WTC11 (cell line): ENCODE measurements around the gene THRA. TPM values are rescaled to one million over a fixed set of nuclear protein-coding genes. Genes with fewer than 3 reads are reported as not detected.

Source experiments
- ATAC-seq: fragments of 200-7000 bp; cut with Tn5 transposase; 2 replicates; pipeline ENCODE4 v1.10.0; 2021; ENCODE audit warnings: mild to moderate bottlenecking, moderate library complexity
- CTCF ChIA-PET: fragments of 300-600 bp; sonication (Branson Sonifier 250); formaldehyde crosslinking; loops from one replicate; lab custom pipeline; 2021; ENCODE audit warnings: antibody characterized with exemption; lab: Charles Lee
- POLR2A ChIA-PET: fragments of 350-600 bp; sonication (Branson Sonifier 250); formaldehyde crosslinking; loops from one replicate; lab custom pipeline; 2021; ENCODE audit warnings: antibody characterized with exemption; lab: Charles Lee
- DNase-seq: peaks from one replicate; pipeline ENCODE4 v3.0.0; 2021; ENCODE audit warnings: low spot score
- H3K27ac Mint-ChIP-seq: 2 replicates; pipeline ENCODE4 v1.8.0; 2021; ENCODE audit warnings: mixed read lengths
- H3K27me3 Mint-ChIP-seq: 2 replicates; pipeline ENCODE4 v1.8.0; 2021; ENCODE audit warnings: low read depth, mild to moderate bottlenecking, moderate library complexity, mixed read lengths
- H3K36me3 Mint-ChIP-seq: 2 replicates; pipeline ENCODE4 v1.8.0; 2021; ENCODE audit warnings: mixed read lengths
- H3K4me1 Mint-ChIP-seq: 2 replicates; pipeline ENCODE4 v1.8.0; 2022; ENCODE audit warnings: mixed read lengths
- H3K4me3 Mint-ChIP-seq: 2 replicates; pipeline ENCODE4 v1.8.0; 2021; ENCODE audit warnings: mild to moderate bottlenecking, moderate library complexity, mixed read lengths
- H3K9me3 Mint-ChIP-seq: 2 replicates; pipeline ENCODE4 v1.8.0; 2021; ENCODE audit warnings: mixed read lengths
- ATF1 ChIP-seq: sonication (generic); formaldehyde crosslinking; IDR thresholded peaks from 2 replicates; pipeline ENCODE4 v1.8.1; 2023; ENCODE audit warnings: mild to moderate bottlenecking, moderate library complexity, missing genetic modification reagents
- CREM ChIP-seq: sonication (generic); formaldehyde crosslinking; IDR thresholded peaks from 2 replicates; pipeline ENCODE4 v1.8.1; 2022; ENCODE audit warnings: mild to moderate bottlenecking, missing genetic modification reagents, moderate library complexity
- FOXK1 ChIP-seq: sonication (generic); formaldehyde crosslinking; IDR thresholded peaks from 2 replicates; pipeline ENCODE4 v1.8.0; 2022; ENCODE audit warnings: mild to moderate bottlenecking, moderate library complexity, missing genetic modification reagents
- FOXP1 ChIP-seq: sonication (generic); formaldehyde crosslinking; IDR thresholded peaks from 2 replicates; pipeline ENCODE4 v1.8.0; 2022; ENCODE audit warnings: missing genetic modification reagents, mild to moderate bottlenecking, moderate library complexity, borderline replicate concordance
- FOXP4 ChIP-seq: sonication (generic); formaldehyde crosslinking; IDR thresholded peaks from 2 replicates; pipeline ENCODE4 v1.8.0; 2022; ENCODE audit warnings: mild to moderate bottlenecking, missing genetic modification reagents
- MXD4 ChIP-seq: fragments of 250-450 bp; sonication (Bioruptor Pico); IDR thresholded peaks from 2 replicates; pipeline ENCODE4 v1.8.0; 2021; ENCODE audit warnings: mild to moderate bottlenecking, moderate library complexity, borderline replicate concordance
- OVOL2 ChIP-seq: fragments of 250-450 bp; sonication (Bioruptor Pico); IDR thresholded peaks from 2 replicates; pipeline ENCODE4 v1.9.0; 2021; ENCODE audit warnings: mild to moderate bottlenecking, borderline replicate concordance
- ZNF263 ChIP-seq: sonication (generic); formaldehyde crosslinking; IDR thresholded peaks from 2 replicates; pipeline ENCODE4 v1.8.1; 2022; ENCODE audit warnings: low read depth, mild to moderate bottlenecking, moderate library complexity, missing genetic modification reagents
- total RNA-seq: library from RNA; stranded (reverse); gene quantifications from 3 replicates; pipeline ENCODE4 v1.2.3, GENCODE V29; 2021
- TF ChIP-seq, protein P1 (sequence below): sonication (generic); formaldehyde crosslinking; IDR thresholded peaks from 2 replicates; pipeline ENCODE4 v1.8.0; 2022; ENCODE audit warnings: missing genetic modification reagents
- TF ChIP-seq, protein P2 (sequence below): sonication (generic); formaldehyde crosslinking; IDR thresholded peaks from 2 replicates; pipeline ENCODE4 v1.8.1; 2023; ENCODE audit warnings: mild to moderate bottlenecking, missing genetic modification reagents
- TF ChIP-seq, protein P3 (sequence below): sonication (generic); formaldehyde crosslinking; IDR thresholded peaks from 2 replicates; pipeline ENCODE4 v1.8.0; 2023; ENCODE audit warnings: mild to moderate bottlenecking, missing genetic modification reagents
- TF ChIP-seq, protein P4 (sequence below): sonication (generic); formaldehyde crosslinking; IDR thresholded peaks from 2 replicates; pipeline ENCODE4 v1.8.0; 2022; ENCODE audit warnings: mild to moderate bottlenecking, missing genetic modification reagents
- TF ChIP-seq, protein P5 (sequence below): sonication (generic); formaldehyde crosslinking; IDR thresholded peaks from 2 replicates; pipeline ENCODE4 v1.8.1; 2023; ENCODE audit warnings: mild to moderate bottlenecking, missing genetic modification reagents, moderate library complexity

THRA gene
- total RNA-seq, 1 experiment from 2014 or later: 15.9 TPM

DNA sequence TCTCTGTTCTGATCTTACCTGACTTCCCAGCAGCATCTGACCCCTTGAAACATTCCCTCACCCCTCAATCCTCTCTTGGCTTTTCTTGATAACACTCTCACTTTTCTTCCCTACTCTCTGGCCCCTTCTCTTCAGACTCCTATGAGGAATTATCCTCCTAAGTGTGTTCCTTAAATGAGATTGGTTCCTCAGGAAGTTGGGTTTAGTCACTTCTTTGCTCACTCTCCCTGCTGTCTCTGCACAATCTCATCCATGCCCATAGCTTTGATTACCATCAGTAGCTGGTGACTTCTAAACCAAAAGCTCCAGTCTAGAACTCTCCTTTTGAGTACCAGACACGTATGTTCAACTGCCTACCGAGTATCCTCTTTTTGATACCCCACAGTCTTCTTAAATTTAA lies 21.6 kb upstream of the THRA start:
- TF ChIP-seq ATF1 (CRISPR knock-in tag) (no peak), CREM (CRISPR knock-in tag) (no peak), FOXP1 (no peak), ZNF263 (no peak), FOXK1 (CRISPR knock-in tag) (no peak), OVOL2 (no peak), MXD4 (CRISPR knock-in tag) (no peak), FOXP4 (CRISPR knock-in tag) (no peak)
- TF ChIP-seq, protein P1, sequence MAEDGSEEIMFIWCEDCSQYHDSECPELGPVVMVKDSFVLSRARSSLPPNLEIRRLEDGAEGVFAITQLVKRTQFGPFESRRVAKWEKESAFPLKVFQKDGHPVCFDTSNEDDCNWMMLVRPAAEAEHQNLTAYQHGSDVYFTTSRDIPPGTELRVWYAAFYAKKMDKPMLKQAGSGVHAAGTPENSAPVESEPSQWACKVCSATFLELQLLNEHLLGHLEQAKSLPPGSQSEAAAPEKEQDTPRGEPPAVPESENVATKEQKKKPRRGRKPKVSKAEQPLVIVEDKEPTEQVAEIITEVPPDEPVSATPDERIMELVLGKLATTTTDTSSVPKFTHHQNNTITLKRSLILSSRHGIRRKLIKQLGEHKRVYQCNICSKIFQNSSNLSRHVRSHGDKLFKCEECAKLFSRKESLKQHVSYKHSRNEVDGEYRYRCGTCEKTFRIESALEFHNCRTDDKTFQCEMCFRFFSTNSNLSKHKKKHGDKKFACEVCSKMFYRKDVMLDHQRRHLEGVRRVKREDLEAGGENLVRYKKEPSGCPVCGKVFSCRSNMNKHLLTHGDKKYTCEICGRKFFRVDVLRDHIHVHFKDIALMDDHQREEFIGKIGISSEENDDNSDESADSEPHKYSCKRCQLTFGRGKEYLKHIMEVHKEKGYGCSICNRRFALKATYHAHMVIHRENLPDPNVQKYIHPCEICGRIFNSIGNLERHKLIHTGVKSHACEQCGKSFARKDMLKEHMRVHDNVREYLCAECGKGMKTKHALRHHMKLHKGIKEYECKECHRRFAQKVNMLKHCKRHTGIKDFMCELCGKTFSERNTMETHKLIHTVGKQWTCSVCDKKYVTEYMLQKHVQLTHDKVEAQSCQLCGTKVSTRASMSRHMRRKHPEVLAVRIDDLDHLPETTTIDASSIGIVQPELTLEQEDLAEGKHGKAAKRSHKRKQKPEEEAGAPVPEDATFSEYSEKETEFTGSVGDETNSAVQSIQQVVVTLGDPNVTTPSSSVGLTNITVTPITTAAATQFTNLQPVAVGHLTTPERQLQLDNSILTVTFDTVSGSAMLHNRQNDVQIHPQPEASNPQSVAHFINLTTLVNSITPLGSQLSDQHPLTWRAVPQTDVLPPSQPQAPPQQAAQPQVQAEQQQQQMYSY: no peak
- TF ChIP-seq, protein P2, sequence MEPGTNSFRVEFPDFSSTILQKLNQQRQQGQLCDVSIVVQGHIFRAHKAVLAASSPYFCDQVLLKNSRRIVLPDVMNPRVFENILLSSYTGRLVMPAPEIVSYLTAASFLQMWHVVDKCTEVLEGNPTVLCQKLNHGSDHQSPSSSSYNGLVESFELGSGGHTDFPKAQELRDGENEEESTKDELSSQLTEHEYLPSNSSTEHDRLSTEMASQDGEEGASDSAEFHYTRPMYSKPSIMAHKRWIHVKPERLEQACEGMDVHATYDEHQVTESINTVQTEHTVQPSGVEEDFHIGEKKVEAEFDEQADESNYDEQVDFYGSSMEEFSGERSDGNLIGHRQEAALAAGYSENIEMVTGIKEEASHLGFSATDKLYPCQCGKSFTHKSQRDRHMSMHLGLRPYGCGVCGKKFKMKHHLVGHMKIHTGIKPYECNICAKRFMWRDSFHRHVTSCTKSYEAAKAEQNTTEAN (CRISPR knock-in tag): no peak
- TF ChIP-seq, protein P3, sequence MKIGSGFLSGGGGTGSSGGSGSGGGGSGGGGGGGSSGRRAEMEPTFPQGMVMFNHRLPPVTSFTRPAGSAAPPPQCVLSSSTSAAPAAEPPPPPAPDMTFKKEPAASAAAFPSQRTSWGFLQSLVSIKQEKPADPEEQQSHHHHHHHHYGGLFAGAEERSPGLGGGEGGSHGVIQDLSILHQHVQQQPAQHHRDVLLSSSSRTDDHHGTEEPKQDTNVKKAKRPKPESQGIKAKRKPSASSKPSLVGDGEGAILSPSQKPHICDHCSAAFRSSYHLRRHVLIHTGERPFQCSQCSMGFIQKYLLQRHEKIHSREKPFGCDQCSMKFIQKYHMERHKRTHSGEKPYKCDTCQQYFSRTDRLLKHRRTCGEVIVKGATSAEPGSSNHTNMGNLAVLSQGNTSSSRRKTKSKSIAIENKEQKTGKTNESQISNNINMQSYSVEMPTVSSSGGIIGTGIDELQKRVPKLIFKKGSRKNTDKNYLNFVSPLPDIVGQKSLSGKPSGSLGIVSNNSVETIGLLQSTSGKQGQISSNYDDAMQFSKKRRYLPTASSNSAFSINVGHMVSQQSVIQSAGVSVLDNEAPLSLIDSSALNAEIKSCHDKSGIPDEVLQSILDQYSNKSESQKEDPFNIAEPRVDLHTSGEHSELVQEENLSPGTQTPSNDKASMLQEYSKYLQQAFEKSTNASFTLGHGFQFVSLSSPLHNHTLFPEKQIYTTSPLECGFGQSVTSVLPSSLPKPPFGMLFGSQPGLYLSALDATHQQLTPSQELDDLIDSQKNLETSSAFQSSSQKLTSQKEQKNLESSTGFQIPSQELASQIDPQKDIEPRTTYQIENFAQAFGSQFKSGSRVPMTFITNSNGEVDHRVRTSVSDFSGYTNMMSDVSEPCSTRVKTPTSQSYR (CRISPR knock-in tag): no peak
- TF ChIP-seq, protein P4, sequence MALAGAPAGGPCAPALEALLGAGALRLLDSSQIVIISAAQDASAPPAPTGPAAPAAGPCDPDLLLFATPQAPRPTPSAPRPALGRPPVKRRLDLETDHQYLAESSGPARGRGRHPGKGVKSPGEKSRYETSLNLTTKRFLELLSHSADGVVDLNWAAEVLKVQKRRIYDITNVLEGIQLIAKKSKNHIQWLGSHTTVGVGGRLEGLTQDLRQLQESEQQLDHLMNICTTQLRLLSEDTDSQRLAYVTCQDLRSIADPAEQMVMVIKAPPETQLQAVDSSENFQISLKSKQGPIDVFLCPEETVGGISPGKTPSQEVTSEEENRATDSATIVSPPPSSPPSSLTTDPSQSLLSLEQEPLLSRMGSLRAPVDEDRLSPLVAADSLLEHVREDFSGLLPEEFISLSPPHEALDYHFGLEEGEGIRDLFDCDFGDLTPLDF (CRISPR knock-in tag): no peak
- TF ChIP-seq, protein P5, sequence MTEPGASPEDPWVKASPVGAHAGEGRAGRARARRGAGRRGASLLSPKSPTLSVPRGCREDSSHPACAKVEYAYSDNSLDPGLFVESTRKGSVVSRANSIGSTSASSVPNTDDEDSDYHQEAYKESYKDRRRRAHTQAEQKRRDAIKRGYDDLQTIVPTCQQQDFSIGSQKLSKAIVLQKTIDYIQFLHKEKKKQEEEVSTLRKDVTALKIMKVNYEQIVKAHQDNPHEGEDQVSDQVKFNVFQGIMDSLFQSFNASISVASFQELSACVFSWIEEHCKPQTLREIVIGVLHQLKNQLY (CRISPR knock-in tag): no peak
- DNase-seq: no peak
- POLR2A ChIA-PET: interaction anchor here (0.7 kb wide), 1 partner anchor 16 kb away, joined by 4 read pairs; no protein-coding TSS in a partner anchor
- no peak for ATAC-seq
- H3K27me3 Mint-ChIP-seq: no peaks in the 10 kb centered on the region
- peaks cover 11% of the 10 kb centered on the region for H3K4me1 Mint-ChIP-seq
- CTCF ChIA-PET: interaction anchor here (0.6 to 8.4 kb wide), 5 partner anchors 14 to 70 kb away, joined by 3 to 193 read pairs (median 4); no protein-coding TSS in a partner anchor
- H3K36me3 Mint-ChIP-seq: peaks cover 3% of the 10 kb centered on the region; the same call in 1 of the 2 replicates
- H3K27ac Mint-ChIP-seq: peak overlapping the region; percentile 65
- no peak overlapping the region for H3K4me3 Mint-ChIP-seq
- no peaks in the 10 kb centered on the region for H3K9me3 Mint-ChIP-seq
